Measurements from ENCODE around the gene JUP.
"Not testable (repeated sequence)": the region's sequence is repeated elsewhere in the genome, so short reads cannot be mapped to it uniquely, and the experiment has no call there.

The JUP gene

DNA sequence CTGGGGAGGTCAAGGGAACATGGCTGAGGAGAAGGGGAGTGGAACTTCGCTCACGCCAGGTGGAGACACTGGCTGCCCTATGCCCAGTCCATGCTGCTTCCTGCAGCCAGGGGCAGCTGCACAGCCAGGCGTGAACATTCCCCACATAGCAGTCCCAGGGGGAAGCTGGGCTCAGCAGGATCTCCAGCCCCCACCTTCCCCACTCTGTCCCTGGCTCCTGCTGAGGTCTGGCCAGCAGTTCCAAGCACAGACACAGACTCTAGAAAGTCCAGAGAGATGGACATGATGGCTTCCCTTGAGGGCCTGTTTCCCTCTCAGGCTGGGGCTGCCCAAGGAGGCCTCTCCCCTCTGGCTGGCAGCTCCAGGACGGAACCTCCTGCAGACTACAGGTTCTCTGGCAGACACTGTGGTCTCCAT is 9.3 kb downstream of the JUP start:
- H3K4me3 ChIP-seq (replicated peaks; ENCODE audit: low read depth, low read length), result no peak overlapping the region
- no peak for DNase-seq (ENCODE audit: extremely low read depth, low read depth)
- TF ChIP-seq, protein P1, sequence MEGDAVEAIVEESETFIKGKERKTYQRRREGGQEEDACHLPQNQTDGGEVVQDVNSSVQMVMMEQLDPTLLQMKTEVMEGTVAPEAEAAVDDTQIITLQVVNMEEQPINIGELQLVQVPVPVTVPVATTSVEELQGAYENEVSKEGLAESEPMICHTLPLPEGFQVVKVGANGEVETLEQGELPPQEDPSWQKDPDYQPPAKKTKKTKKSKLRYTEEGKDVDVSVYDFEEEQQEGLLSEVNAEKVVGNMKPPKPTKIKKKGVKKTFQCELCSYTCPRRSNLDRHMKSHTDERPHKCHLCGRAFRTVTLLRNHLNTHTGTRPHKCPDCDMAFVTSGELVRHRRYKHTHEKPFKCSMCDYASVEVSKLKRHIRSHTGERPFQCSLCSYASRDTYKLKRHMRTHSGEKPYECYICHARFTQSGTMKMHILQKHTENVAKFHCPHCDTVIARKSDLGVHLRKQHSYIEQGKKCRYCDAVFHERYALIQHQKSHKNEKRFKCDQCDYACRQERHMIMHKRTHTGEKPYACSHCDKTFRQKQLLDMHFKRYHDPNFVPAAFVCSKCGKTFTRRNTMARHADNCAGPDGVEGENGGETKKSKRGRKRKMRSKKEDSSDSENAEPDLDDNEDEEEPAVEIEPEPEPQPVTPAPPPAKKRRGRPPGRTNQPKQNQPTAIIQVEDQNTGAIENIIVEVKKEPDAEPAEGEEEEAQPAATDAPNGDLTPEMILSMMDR (IDR thresholded peaks at IDR 0.05; ENCODE audit: low read depth, low read length, missing control alignments), result no peak

DNA sequence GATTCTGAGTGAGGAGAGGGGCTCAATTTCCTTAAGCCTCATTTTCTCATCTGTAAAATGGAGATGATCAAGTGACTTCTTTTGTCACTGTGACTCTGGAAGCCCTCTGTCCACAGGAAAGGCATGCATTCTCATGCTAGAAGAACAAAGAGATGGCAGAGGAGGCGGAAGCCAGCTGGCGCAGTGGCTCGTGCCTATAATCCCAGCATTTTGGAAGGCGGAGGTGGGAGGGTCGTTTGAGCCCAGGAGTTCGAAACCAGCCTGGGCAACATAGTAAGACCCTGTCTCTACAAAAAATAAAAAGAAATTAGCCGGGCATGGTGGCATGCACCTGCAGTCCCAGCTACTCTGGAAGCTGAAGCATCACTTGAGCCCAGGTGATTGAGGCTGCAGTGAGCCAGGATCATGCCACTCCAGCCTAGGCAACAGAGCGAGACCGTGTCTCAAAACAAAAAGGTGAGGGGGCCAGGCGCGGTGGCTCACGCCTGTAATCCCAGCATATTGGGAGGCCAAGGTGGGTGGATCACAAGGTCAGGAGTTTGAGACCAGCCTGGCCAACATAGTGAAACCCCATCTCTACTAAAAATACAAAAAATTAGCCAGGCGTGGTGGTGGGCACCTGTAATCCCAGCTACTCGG is 10.1 kb downstream of the JUP start:
- not testable (repeated sequence) for H3K4me3 ChIP-seq (replicated peaks; ENCODE audit: low read depth, low read length); DNase-seq (ENCODE audit: extremely low read depth, low read depth)

DNA sequence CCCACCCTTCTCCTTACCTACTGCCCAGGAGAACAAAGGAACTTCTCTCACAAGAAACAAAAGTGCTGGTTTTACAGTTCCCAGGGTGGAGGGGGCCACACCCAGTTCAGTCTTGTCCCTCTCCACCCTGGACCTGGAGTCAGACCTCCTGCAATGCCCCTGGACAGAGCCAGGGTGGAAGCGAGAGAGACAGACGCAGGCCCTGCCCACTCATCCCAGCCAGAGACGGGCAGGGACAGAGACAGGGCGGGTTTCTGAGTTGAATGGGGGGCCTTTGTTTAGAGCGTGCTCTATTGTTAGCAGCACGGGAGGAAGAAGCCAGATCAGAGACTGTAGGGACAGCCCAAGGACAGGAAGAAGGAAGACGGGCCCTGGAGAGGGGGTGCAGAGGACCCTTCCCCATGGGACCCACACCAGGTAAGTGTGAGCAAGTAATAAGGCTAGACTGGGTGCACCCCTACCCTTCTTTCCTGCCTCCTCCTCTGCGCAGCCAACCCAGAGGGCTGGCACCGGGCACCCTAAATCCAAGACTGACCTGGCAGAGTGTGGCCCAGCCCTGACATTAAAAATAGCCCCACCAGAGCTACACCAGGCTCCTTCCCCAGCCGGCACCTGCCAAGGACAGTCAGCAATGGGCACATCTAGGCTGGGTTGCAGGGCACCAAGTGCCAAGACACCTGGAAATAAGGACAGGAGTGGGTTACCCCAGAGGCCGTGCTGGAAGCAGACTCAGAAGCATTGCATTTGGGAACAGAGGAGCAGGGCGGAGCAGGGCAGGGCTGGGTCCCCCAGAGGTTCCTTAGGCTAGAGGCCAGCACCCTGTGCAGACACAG is 10.9 kb downstream of the JUP start:
- TF ChIP-seq, protein P1 (IDR thresholded peaks at IDR 0.05; ENCODE audit: low read depth, low read length, missing control alignments), result no peak
- H3K4me3 ChIP-seq (replicated peaks; ENCODE audit: low read depth, low read length), result no peak overlapping the region
- DNase-seq (ENCODE audit: extremely low read depth, low read depth), result no peak

DNA sequence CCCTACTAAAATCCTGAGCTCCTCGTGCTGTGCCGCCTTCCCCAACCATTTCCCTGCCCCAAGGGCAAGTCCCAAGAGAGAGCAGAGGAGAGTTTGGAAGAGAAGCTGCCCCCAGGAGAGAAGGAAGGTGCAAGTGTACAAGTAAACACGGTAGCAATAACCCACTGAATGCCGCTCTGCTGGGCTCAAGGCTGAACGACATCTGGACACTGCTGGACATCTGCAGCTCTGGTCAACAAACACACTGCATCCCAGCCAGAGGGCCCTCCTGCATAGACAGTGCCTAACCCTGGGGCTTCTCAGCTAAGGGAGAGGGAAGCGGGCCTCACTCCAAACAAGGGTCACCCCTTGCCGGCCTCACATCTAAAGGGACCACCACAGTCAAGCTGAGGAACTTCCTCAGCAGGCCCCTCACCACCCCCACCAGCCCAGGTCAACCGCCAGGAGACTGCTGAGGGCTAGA is 12.7 kb downstream of the JUP start:
- TF ChIP-seq, protein P1 (IDR thresholded peaks at IDR 0.05; ENCODE audit: low read depth, low read length, missing control alignments), result no peak
- no peak overlapping the region for H3K4me3 ChIP-seq (replicated peaks; ENCODE audit: low read depth, low read length)
- DNase-seq (ENCODE audit: extremely low read depth, low read depth), result no peak

DNA sequence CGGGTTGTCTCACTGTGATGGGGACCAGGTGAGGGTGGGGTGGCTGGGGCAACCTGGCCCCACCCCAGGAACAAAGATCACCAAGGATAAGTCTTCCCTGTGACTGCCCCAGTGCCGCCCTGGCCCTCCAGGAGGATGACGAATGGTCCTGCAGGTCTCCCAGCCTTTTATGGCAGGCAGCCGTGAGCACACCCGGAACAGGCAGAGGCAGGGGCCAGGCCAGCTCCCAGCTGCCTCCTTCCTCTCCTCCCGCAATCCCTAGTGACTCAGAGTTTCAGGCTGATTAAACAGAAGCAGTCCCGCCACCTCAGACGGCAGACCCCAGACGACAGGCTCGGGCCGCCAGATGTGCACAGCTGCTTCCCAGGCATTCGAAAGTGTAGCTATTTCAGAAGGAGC is 13.3 kb downstream of the JUP start:
- peak; percentile 71 for DNase-seq (ENCODE audit: extremely low read depth, low read depth)
- H3K4me3 ChIP-seq (replicated peaks; ENCODE audit: low read depth, low read length), result no peak overlapping the region

DNA sequence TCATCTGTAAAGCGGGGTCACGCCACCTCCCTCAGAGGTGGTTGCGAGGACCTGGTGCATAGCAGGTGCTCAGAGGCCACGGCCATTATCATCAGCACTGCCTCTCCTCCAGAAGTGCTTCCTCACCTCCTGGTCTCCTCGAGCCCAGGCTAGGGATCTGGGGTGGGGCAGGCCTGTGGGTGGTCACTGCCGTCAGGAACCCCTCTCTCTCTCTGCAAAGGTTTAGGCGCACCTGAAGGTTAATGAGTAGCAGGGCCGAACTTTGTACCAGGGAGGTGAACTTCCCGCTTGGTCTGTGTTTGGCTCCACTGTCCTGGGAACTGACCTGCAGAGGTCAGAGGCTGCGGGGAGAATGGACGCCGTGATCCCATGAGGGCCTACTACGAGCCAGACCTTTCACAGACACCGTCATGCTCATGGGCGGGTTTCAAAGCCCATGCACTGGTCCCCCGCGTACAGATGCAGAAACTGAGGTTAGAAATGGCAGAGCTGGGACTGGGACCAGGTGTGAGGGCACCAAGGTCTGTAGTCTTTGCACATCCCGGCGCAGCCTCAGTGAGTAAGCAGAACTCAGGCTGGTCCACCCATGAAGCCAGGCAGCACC is 13.8 kb downstream of the JUP start:
- no peak overlapping the region for H3K4me3 ChIP-seq (replicated peaks; ENCODE audit: low read depth, low read length)
- TF ChIP-seq, protein P1 (IDR thresholded peaks at IDR 0.05; ENCODE audit: low read depth, low read length, missing control alignments), result no peak
- no peak for DNase-seq (ENCODE audit: extremely low read depth, low read depth)

More for the DNA sequence above, 13.3 kb downstream of the JUP start:
- TF ChIP-seq, protein P1 (IDR thresholded peaks at IDR 0.05; ENCODE audit: low read depth, low read length, missing control alignments), result no peak

DNA sequence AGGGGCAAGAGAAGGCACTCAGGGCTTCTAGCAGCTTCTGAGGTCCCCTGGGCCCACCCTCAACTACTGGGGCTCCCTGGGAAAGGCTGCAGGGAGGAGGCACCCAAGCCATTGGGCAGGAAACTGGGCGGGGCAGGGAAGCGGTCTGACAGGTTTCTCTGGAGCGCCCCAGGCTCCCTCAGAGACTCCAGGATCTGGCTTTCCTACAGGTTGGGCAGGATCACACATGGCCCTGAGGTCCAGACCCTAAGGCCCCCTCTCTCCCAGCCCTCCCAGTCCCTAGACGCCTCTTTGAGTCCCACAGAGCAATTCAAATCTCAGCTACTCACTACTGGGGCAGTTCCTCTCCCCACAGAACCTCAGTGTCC is 14.3 kb downstream of the JUP start:
- no peak for DNase-seq (ENCODE audit: extremely low read depth, low read depth)
- H3K4me3 ChIP-seq (replicated peaks; ENCODE audit: low read depth, low read length), result no peak overlapping the region
- TF ChIP-seq, protein P1 (IDR thresholded peaks at IDR 0.05; ENCODE audit: low read depth, low read length, missing control alignments), result no peak

All from HFF-Myc (cell line).